OCI-LY3 (cell line): ENCODE results near the gene CA10.

Experiments
- H2AFZ ChIP-seq: fragments of 200-600, 300-600 bp; shearing (Covaris generic); 2 replicates; pipeline ENCODE4 v1.6.0; 2014; ENCODE audit warnings: antibody characterized with exemption, low read depth, low read length
- H3K27ac ChIP-seq: fragments of 200-600, 300-600 bp; sonication (generic); 2 replicates; pipeline ENCODE4 v1.5.1; 2014; ENCODE audit warnings: mild to moderate bottlenecking, low read length, moderate library complexity, mixed read lengths
- H3K27me3 ChIP-seq: fragments of 200-600, 300-600 bp; sonication (generic); 2 replicates; pipeline ENCODE4 v1.6.1; 2014; ENCODE audit warnings: low read depth, low read length, mixed read lengths
- H3K36me3 ChIP-seq: fragments of 200-600, 300-600 bp; sonication (generic); replicated peaks from 2 replicates; pipeline ENCODE3; 2014; ENCODE audit warnings: low read depth, low read length, mixed read lengths
- H3K4me1 ChIP-seq: fragments of 300-600, 200-600 bp; sonication (generic); 2 replicates; pipeline ENCODE4 v1.6.1; 2014; ENCODE audit warnings: low read length, mixed read lengths
- H3K4me2 ChIP-seq: fragments of 200-600, 300-600 bp; sonication (generic); 2 replicates; pipeline ENCODE4 v1.6.1; 2014; ENCODE audit warnings: low read length, mixed read lengths
- H3K4me3 ChIP-seq: fragments of 300-600, 200-600 bp; sonication (generic); 2 replicates; pipeline ENCODE4 v1.5.1; 2014; ENCODE audit warnings: antibody characterized with exemption, mild to moderate bottlenecking, low read length, moderate library complexity
- H3K79me2 ChIP-seq: fragments of 300-600, 200-600 bp; shearing (Covaris generic); 2 replicates; pipeline ENCODE4 v1.6.1; 2014; ENCODE audit warnings: mild to moderate bottlenecking, low read length, mixed read lengths
- H3K9ac ChIP-seq: fragments of 300-600, 200-600 bp; shearing (Covaris generic); 2 replicates; pipeline ENCODE4 v1.6.0; 2014; ENCODE audit warnings: mild to moderate bottlenecking, low read length, moderate library complexity
- H3K9me3 ChIP-seq: fragments of 200-600, 300-600 bp; shearing (Covaris generic); 2 replicates; pipeline ENCODE4 v1.6.1; 2014; ENCODE audit warnings: low read length, mixed read lengths; ENCODE audit not compliant: insufficient read depth
- H4K20me1 ChIP-seq: fragments of 200-600, 300-600 bp; sonication (generic); 2 replicates; pipeline ENCODE4 v1.6.1; 2016; ENCODE audit warnings: low read length, mixed read lengths; ENCODE audit not compliant: insufficient read depth
- CTCF ChIP-seq: fragments of 200-600, 300-600 bp; sonication (generic); IDR thresholded peaks from 2 replicates; pipeline ENCODE4 v1.5.1; 2014; ENCODE audit warnings: antibody characterized with exemption, low read length, low read depth
- EZH2phosphoT487 ChIP-seq: fragments of 200-600 bp; shearing (Covaris generic); IDR thresholded peaks from 2 replicates; pipeline ENCODE4 v1.6.1; 2018; ENCODE audit warnings: antibody characterized with exemption, mixed run types, low read depth

The CA10 gene

GRCh38 chr17:52191491-52191890 lies 33.0 kb upstream of the CA10 start:
- Histone ChIP-seq H4K20me1 (no peaks in the 10 kb centered on the region), H2AFZ (no peak overlapping the region), H3K27ac (no peak overlapping the region), H3K36me3 (no peaks in the 10 kb centered on the region), H3K4me2 (no peak overlapping the region), H3K9me3 (no peaks in the 10 kb centered on the region), H3K4me3 (no peak overlapping the region), H3K79me2 (no peaks in the 10 kb centered on the region), H3K27me3 (no peaks in the 10 kb centered on the region), H3K4me1 (no peaks in the 10 kb centered on the region), H3K9ac (no peak overlapping the region)
- TF ChIP-seq EZH2phosphoT487 = no peak
- TF ChIP-seq CTCF = no peak

- Histone ChIP-seq H3K4me1 (no peaks in the 10 kb centered on the region), H3K27ac (no peak overlapping the region), H3K79me2 (no peaks in the 10 kb centered on the region), H3K4me2 (no peak overlapping the region), H2AFZ (no peak overlapping the region), H3K27me3 (no peaks in the 10 kb centered on the region), H4K20me1 (no peaks in the 10 kb centered on the region), H3K36me3 (no peaks in the 10 kb centered on the region), H3K9me3 (no peaks in the 10 kb centered on the region), H3K9ac (no peak overlapping the region), H3K4me3 (no peak overlapping the region)
- TF ChIP-seq EZH2phosphoT487 = no peak
- TF ChIP-seq CTCF = no peak
Observed at GRCh38 chr17:52181782-52182181, 23.3 kb upstream of the CA10 start.

GRCh38 chr17:52178012-52178411 lies 19.5 kb upstream of the CA10 start:
- H3K27ac ChIP-seq = no peak overlapping the region
- TF ChIP-seq CTCF (no peak), EZH2phosphoT487 (no peak)

GRCh38 chr17:52170963-52171572 lies 12.6 kb upstream of the CA10 start:
- Histone ChIP-seq H3K27ac (no peak overlapping the region), H3K79me2 (no peaks in the 10 kb centered on the region), H4K20me1 (no peaks in the 10 kb centered on the region), H3K4me1 (no peaks in the 10 kb centered on the region), H3K36me3 (no peaks in the 10 kb centered on the region), H3K4me2 (no peak overlapping the region), H2AFZ (no peak overlapping the region), H3K9me3 (no peaks in the 10 kb centered on the region), H3K27me3 (no peaks in the 10 kb centered on the region), H3K4me3 (no peak overlapping the region), H3K9ac (no peak overlapping the region)
- TF ChIP-seq CTCF = peak; percentile 64
- TF ChIP-seq EZH2phosphoT487 = no peak

More at GRCh38 chr17:52178012-52178411, 19.5 kb upstream of the CA10 start:
- no peaks in the 10 kb centered on the region for H4K20me1 ChIP-seq
- no peaks in the 10 kb centered on the region for H3K9me3 ChIP-seq
- H3K4me2 ChIP-seq = no peak overlapping the region
- H2AFZ ChIP-seq = no peak overlapping the region
- H3K27me3 ChIP-seq = no peaks in the 10 kb centered on the region
- no peaks in the 10 kb centered on the region for H3K79me2 ChIP-seq
- H3K36me3 ChIP-seq = no peaks in the 10 kb centered on the region
- H3K4me1 ChIP-seq = no peaks in the 10 kb centered on the region
- H3K9ac ChIP-seq = no peak overlapping the region
- no peak overlapping the region for H3K4me3 ChIP-seq
